GM13977 (cell line): ENCODE results near the gene TTLL3.
"Not testable (repeated sequence)": the region's sequence is repeated elsewhere in the genome, so short reads cannot be mapped to it uniquely, and the experiment has no call there.

Source experiments
- DNase-seq: peaks from one replicate; pipeline ENCODE4 v3.0.0; 2012; ENCODE audit warnings: low spot score
- in situ Hi-C: fragments of 300-500 bp; cut with MboI; formaldehyde crosslinking; loops from one replicate; pipeline ENCODE4 v1.12.0; 2022; ENCODE audit warnings: low sequenced_read_pairs, low pct_unique_long_range_greater_than_20kb, mixed read lengths, inconsistent platforms; ENCODE audit not compliant: unreplicated experiment
- TF ChIP-seq, protein P1 (sequence below): IDR thresholded peaks from 2 replicates; pipeline ENCODE4 v1.5.1; 2012; ENCODE audit warnings: mild to moderate bottlenecking, control low read depth; ENCODE audit not compliant: insufficient read depth; ENCODE audit errors: extremely low read depth, missing control alignments

The TTLL3 gene

DNA sequence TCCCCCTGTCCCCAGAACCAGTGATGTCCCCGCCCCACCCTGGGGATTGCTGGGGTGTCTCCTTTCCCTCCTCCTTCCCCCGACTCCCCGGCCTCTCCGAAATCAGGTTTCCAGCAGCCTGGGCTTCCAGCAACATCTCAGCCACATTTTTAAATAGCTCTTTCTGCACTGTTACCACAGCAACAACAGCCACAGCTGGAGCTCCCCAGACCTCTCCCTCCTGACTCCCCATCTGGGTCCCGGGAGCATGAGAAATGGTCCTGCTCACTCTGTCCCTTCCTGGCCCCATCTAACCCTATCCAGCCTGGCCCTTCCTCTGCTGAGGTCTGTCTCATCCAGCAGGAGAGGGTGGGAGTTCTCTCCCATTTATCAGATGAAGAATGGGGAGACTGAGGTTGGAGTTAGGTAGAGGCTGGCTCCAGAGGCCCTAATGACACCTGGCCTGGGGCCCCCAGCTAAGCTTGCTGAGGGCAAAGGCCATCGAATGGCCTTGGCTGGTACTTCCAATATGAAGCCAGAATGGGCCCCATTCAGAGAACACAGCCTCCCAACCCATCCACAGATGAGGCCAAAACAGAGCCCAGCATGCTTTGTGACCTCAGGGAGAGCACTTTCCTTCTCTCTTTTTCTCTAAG lies 41.8 kb upstream of the TTLL3 start:
- DNase-seq, result no peak
- TF ChIP-seq, protein P1, sequence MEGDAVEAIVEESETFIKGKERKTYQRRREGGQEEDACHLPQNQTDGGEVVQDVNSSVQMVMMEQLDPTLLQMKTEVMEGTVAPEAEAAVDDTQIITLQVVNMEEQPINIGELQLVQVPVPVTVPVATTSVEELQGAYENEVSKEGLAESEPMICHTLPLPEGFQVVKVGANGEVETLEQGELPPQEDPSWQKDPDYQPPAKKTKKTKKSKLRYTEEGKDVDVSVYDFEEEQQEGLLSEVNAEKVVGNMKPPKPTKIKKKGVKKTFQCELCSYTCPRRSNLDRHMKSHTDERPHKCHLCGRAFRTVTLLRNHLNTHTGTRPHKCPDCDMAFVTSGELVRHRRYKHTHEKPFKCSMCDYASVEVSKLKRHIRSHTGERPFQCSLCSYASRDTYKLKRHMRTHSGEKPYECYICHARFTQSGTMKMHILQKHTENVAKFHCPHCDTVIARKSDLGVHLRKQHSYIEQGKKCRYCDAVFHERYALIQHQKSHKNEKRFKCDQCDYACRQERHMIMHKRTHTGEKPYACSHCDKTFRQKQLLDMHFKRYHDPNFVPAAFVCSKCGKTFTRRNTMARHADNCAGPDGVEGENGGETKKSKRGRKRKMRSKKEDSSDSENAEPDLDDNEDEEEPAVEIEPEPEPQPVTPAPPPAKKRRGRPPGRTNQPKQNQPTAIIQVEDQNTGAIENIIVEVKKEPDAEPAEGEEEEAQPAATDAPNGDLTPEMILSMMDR, result no peak
- in situ Hi-C loops, result no loop called here

DNA sequence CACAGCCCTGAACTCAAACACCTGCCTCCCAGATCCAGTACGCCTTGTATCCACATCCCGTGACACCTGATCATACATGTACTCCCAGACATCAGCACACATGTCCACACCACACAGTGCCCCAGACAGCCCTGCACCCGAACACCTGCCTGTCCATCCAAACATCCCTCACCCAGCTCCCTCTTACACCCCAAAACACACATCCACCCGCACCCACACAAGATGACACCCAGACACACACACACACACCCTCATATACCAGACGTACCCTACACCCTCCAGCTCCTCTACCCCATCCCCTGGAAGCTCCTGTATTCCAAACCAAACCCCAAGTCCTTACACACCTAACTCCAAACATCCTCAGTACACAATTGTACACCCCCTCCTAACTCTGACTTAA lies 41.0 kb upstream of the TTLL3 start:
- no peak for DNase-seq
- TF ChIP-seq, protein P1, result no peak
- in situ Hi-C loops, result no loop called here

DNA sequence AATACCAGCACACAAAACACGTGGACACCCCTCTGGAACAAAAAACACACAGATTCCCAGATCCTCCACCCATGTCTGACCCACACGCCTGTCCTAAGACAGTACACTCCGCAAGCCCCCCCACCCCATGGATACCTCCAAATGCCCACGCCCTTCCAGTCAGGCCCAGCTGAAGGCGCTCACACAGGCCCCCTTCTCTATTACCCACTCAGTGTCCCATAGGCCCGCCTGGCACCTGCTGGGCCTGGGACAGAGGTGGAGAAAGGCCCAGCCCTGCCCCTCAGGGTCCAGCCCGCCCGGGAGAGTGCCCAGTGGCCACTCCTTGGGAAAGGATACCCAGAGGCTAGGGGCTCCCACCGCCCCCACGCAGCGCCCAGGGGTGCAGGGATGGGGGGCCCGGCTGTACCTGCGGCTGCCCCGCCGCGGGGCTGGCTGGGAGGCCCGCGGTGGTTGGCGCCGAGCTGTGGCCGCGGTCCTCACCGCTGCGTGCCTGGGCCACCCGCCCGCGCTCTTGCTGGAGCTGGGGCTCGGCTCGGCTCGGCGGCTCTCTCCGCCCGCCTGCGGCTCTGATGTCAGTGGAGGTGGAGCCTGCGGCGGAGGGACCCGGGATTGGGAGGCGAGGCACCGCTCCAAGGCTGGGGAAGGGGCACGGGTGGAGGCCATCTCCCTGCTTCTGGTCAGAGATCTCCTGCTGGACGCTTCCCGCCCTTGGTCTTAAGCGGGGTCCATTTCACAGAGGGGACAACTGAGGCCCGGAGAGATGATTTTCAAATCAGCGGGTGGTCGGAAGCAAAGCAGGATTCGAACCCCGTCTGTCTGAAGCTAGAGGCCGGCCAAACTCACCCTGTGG lies 40.4 kb upstream of the TTLL3 start, which contains the start of gene CAMK1:
TSS of gene CAMK1 (minus strand) at position 522 of the 850 bp plus-strand sequence. CDS start 2,198 bp downstream, outside the sequence.
- TF ChIP-seq, protein P1, result no peak
- in situ Hi-C loops, result no loop called here
- DNase-seq, result peak; percentile 77

DNA sequence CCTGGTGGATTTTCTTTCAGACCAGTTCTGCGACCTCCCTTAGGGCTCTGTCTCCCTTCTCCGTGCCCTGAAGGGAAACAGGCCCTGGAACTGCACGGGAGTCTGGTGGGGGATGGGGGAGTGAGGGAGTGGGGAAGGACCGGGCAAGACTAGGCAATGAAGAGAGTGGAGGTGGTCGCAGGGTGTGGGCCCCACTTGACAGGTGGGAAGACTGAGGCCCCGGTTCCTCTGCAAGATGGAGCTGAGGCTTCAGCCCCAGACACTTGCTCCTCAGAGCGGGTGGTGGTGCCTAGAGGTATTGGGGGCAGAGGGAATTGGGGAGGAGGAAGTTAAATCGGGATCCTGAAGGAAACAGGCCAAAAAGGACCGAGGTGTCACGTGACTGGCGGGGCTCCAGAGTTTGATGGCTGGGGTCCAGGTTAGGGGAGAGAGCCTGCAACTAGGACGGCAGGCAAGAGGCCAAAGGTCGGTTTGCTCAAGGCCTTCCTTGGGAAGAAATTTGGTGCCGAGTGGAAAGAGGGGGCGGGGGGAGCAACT lies 39.7 kb upstream of the TTLL3 start:
- no peak for DNase-seq
- TF ChIP-seq, protein P1, result no peak
- in situ Hi-C loops, result no loop called here

DNA sequence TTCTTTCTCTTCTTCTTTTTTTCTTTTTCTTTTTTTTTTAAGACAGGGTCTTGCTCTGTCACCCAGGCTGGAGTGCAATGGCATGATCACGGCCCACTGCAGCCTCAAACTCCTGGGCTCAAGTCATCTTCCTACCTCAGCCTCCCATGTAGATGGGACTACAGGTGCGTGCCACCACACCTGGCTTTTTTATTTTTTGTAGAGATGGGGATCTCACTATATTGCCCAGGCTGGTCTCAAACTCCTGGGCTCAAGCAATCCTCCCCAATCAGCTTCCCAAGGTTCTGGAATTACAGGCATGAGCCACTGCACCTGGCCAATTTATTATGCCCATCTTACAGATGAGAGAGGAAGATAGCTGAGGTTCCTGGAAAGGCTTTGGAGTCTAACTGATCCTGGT lies 39.1 kb upstream of the TTLL3 start:
- DNase-seq, in situ Hi-C loops: not testable (repeated sequence)

DNA sequence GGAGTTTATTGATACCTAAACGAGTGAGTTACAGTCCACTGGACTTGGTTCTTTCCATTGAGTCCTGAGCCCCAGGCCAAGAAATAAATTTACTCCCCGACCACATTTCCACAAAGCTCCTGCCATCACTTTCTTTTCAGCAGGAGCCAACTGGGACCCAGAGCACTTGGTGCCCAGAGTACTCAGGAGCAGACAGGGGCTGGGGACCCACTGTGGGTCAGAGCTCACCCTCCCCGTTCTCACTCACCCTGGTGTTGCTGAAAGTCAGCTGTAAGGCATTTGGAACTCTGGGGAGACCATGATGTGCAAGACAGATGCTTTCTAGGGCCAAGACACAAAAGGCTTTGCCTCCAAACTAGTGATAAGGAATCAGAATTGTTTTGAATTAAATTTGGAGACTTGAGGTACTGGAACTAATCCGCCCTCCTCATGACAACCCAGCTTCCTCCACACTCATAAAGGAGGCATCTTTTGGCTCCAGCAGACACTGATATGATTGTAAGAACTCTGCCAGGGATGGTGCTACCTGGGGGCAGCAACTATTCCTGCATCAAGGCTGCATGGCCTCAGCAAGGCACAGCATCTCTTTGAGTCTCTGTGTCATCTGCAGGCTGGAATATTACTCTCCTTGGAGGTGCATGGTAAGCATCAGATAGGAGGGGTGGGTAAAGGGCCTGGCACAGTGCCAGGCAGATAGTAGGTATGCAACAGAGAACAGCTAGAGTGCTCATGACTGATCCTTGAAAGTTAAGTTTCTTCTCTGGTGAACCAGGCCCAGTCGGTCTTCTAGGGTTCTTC lies 33.0 kb upstream of the TTLL3 start:
- TF ChIP-seq, protein P1, result no peak
- in situ Hi-C loops, result no loop called here
- DNase-seq, result no peak
